LNCaP clone FGC (cell line): ENCODE measurements around the gene ELF4.
"Not testable (repeated sequence)": the region's sequence is repeated elsewhere in the genome, so short reads cannot be mapped to it uniquely, and the experiment has no call there.

Experiments used
- DNase-seq: peaks from one replicate; pipeline ENCODE4 v3.0.0-alpha.2; 2011; ENCODE audit warnings: low read depth
- H3K4me3 ChIP-seq: 2 replicates; pipeline ENCODE4 v1.5.1; 2011; ENCODE audit warnings: mild to moderate bottlenecking, low read depth, low read length, control low read depth
- CTCF ChIP-seq: IDR thresholded peaks from 2 replicates; pipeline ENCODE4 v1.5.1; 2012; ENCODE audit warnings: mild to moderate bottlenecking; ENCODE audit not compliant: control insufficient read depth, insufficient read depth; ENCODE audit errors: extremely low read depth

The ELF4 gene

GRCh38 chrX:130121505-130121800 is 11.2 kb upstream of the ELF4 start:
- no peak for TF ChIP-seq CTCF
- DNase-seq = no peak
- no peak overlapping the region for H3K4me3 ChIP-seq

- no peak overlapping the region for H3K4me3 ChIP-seq
- DNase-seq = no peak
- no peak for TF ChIP-seq CTCF
Observed at GRCh38 chrX:130120746-130121504, 10.6 kb upstream of the ELF4 start.

GRCh38 chrX:130120321-130120731 is 10.0 kb upstream of the ELF4 start:
- no peak for DNase-seq
- no peak for TF ChIP-seq CTCF
- no peak overlapping the region for H3K4me3 ChIP-seq

- TF ChIP-seq CTCF = no peak
- no peak overlapping the region for H3K4me3 ChIP-seq
- no peak for DNase-seq
Observed at GRCh38 chrX:130119312-130119898, 9.1 kb upstream of the ELF4 start.

GRCh38 chrX:130118441-130119311 is 8.4 kb upstream of the ELF4 start:
- DNase-seq = no peak
- no peak for TF ChIP-seq CTCF
- no peak overlapping the region for H3K4me3 ChIP-seq

- no peak for DNase-seq
- no peak overlapping the region for H3K4me3 ChIP-seq
- TF ChIP-seq CTCF = no peak
Observed at GRCh38 chrX:130117166-130117565, 6.9 kb upstream of the ELF4 start.

- not testable (repeated sequence) for H3K4me3 ChIP-seq, DNase-seq
Observed at GRCh38 chrX:130115119-130115885, 5.0 kb upstream of the ELF4 start.
